GM23338 (cell line): Measurements from ENCODE around the gene UTS2R. TPM values are rescaled to one million over a fixed set of nuclear protein-coding genes. Genes with fewer than 3 reads are reported as not detected.

Experiments
- CREB1 ChIP-seq: fragments of 250-450 bp; sonication (Bioruptor Pico); IDR thresholded peaks from 2 replicates; pipeline ENCODE4 v1.5.0; 2020; ENCODE audit warnings: low read depth, mild to moderate bottlenecking, moderate library complexity
- EZH2 ChIP-seq: fragments of 200-600 bp; sonication (generic); IDR thresholded peaks from one replicate; pipeline ENCODE4 v1.8.0; 2017; ENCODE audit warnings: antibody characterized with exemption, mild to moderate bottlenecking, low read depth; ENCODE audit not compliant: unreplicated experiment
- EZH2phosphoT487 ChIP-seq: fragments of 200-600 bp; sonication (generic); IDR thresholded peaks from one replicate; pipeline ENCODE4 v1.8.1; 2018; ENCODE audit warnings: antibody characterized with exemption; ENCODE audit not compliant: unreplicated experiment
- JUNB ChIP-seq: IDR thresholded peaks from one replicate; pipeline ENCODE4 v1.6.1; 2016; ENCODE audit warnings: antibody characterized with exemption; ENCODE audit not compliant: unreplicated experiment
- NANOG ChIP-seq: IDR thresholded peaks from 2 replicates; pipeline ENCODE4 v1.6.1; 2016; ENCODE audit warnings: antibody characterized with exemption, borderline replicate concordance
- STAT1 ChIP-seq: IDR thresholded peaks from one replicate; pipeline ENCODE4 v1.6.1; 2016; ENCODE audit warnings: antibody characterized with exemption; ENCODE audit not compliant: unreplicated experiment
- ZNF114 ChIP-seq: fragments of 250-450 bp; sonication (Bioruptor Pico); IDR thresholded peaks from 2 replicates; pipeline ENCODE4 v1.5.0; 2020; ENCODE audit warnings: mild to moderate bottlenecking, moderate library complexity
- ZNF331 ChIP-seq: fragments of 250-450 bp; sonication (Bioruptor Pico); IDR thresholded peaks from 2 replicates; pipeline ENCODE4 v1.5.0; 2020; ENCODE audit warnings: low read depth, mild to moderate bottlenecking, moderate library complexity
- polyA plus RNA-seq: library from polyadenylated mRNA; unstranded; fragments of >200 nt; fragmentation: Nextera tagmentation; extraction: Ambion mirVana; gene quantifications from 2 replicates; pipeline ENCODE4 v1.2.1, GENCODE V29; 2016
- total RNA-seq: library from RNA; depleted of rRNA; stranded (reverse); fragments of >200 nt; shearing (Covaris generic); gene quantifications from 2 replicates; pipeline ENCODE4 v1.2.3, GENCODE V29; 2014
- TF ChIP-seq, protein P1 (sequence below): fragments of 250-450 bp; sonication (Bioruptor Pico); IDR thresholded peaks from 2 replicates; pipeline ENCODE4 v1.5.0; 2020; ENCODE audit warnings: mild to moderate bottlenecking, moderate library complexity
- TF ChIP-seq, protein P2 (sequence below), 2 experiments: fragments of 200-600 bp in 1 of 2; sonication (generic) in 1 of 2; conservative IDR thresholded peaks; 2 replicates each; pipeline versions ENCODE4 v1.5.1 to v1.6.1; 2016 to 2017; ENCODE audit warnings: antibody characterized with exemption in 2 of 2, low read depth in 2 of 2, mild to moderate bottlenecking in 2 of 2, moderate library complexity in 1 of 2
- TF ChIP-seq, protein P3 (sequence below): IDR thresholded peaks from one replicate; pipeline ENCODE4 v1.6.1; 2018; ENCODE audit warnings: antibody characterized with exemption; ENCODE audit not compliant: unreplicated experiment

Gene UTS2R
- total and polyA plus RNA-seq, 2 experiments from 2014 or later: 0.49 TPM; not detected in 1

DNA sequence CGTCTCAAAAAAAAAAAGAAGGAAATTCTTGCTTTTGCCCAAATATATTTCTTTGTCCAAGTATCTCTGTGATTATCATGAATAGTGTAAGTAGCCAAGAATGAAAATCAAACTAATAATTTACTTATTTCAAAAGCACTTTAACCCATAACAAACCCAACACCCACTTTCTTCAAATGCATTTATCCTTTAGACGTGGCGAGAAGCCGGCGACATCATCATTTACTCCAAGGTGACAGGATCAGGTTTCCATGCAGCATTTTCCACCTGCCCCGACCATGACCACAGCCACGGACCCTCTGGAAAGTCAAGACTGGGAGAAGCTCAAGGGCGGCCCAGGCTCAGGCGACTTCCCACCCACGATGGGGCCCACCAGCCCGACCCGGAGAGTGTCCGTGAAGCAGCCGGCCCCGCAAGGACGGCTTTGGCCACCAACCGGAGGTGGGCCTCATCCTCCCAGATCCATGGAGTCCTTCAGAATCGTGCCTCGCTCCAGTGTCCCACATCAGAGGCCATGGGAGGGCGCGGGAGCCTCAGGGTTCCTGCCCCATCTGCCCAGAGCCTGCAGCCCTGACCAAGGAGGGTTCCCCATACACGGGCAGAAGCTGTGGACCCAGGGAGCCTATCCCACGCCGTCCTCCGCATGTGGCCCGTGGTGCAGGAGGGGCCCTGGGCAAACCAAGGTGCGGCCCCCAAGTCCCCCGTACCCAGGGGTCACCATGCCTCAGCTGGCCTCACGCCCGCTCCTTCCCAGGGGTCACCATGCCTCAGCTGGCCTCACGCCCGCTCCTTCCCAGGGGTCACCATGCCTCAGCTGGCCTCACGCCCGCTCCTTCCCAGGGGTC, 18.7 kb downstream of the UTS2R start (continued):
- TF ChIP-seq, protein P1, sequence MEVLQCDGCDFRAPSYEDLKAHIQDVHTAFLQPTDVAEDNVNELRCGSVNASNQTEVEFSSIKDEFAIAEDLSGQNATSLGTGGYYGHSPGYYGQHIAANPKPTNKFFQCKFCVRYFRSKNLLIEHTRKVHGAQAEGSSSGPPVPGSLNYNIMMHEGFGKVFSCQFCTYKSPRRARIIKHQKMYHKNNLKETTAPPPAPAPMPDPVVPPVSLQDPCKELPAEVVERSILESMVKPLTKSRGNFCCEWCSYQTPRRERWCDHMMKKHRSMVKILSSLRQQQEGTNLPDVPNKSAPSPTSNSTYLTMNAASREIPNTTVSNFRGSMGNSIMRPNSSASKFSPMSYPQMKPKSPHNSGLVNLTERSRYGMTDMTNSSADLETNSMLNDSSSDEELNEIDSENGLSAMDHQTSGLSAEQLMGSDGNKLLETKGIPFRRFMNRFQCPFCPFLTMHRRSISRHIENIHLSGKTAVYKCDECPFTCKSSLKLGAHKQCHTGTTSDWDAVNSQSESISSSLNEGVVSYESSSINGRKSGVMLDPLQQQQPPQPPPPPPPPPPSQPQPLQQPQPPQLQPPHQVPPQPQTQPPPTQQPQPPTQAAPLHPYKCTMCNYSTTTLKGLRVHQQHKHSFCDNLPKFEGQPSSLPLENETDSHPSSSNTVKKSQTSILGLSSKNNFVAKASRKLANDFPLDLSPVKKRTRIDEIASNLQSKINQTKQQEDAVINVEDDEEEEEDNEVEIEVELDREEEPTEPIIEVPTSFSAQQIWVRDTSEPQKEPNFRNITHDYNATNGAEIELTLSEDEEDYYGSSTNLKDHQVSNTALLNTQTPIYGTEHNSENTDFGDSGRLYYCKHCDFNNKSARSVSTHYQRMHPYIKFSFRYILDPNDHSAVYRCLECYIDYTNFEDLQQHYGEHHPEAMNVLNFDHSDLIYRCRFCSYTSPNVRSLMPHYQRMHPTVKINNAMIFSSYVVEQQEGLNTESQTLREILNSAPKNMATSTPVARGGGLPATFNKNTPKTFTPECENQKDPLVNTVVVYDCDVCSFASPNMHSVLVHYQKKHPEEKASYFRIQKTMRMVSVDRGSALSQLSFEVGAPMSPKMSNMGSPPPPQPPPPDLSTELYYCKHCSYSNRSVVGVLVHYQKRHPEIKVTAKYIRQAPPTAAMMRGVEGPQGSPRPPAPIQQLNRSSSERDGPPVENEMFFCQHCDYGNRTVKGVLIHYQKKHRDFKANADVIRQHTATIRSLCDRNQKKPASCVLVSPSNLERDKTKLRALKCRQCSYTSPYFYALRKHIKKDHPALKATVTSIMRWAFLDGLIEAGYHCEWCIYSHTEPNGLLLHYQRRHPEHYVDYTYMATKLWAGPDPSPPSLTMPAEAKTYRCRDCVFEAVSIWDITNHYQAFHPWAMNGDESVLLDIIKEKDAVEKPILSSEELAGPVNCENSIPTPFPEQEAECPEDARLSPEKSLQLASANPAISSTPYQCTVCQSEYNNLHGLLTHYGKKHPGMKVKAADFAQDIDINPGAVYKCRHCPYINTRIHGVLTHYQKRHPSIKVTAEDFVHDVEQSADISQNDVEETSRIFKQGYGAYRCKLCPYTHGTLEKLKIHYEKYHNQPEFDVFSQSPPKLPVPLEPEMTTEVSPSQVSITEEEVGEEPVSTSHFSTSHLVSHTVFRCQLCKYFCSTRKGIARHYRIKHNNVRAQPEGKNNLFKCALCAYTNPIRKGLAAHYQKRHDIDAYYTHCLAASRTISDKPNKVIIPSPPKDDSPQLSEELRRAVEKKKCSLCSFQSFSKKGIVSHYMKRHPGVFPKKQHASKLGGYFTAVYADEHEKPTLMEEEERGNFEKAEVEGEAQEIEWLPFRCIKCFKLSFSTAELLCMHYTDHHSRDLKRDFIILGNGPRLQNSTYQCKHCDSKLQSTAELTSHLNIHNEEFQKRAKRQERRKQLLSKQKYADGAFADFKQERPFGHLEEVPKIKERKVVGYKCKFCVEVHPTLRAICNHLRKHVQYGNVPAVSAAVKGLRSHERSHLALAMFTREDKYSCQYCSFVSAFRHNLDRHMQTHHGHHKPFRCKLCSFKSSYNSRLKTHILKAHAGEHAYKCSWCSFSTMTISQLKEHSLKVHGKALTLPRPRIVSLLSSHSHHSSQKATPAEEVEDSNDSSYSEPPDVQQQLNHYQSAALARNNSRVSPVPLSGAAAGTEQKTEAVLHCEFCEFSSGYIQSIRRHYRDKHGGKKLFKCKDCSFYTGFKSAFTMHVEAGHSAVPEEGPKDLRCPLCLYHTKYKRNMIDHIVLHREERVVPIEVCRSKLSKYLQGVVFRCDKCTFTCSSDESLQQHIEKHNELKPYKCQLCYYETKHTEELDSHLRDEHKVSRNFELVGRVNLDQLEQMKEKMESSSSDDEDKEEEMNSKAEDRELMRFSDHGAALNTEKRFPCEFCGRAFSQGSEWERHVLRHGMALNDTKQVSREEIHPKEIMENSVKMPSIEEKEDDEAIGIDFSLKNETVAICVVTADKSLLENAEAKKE (CRISPR knock-in tag): no peak
- TF ChIP-seq, protein P2, sequence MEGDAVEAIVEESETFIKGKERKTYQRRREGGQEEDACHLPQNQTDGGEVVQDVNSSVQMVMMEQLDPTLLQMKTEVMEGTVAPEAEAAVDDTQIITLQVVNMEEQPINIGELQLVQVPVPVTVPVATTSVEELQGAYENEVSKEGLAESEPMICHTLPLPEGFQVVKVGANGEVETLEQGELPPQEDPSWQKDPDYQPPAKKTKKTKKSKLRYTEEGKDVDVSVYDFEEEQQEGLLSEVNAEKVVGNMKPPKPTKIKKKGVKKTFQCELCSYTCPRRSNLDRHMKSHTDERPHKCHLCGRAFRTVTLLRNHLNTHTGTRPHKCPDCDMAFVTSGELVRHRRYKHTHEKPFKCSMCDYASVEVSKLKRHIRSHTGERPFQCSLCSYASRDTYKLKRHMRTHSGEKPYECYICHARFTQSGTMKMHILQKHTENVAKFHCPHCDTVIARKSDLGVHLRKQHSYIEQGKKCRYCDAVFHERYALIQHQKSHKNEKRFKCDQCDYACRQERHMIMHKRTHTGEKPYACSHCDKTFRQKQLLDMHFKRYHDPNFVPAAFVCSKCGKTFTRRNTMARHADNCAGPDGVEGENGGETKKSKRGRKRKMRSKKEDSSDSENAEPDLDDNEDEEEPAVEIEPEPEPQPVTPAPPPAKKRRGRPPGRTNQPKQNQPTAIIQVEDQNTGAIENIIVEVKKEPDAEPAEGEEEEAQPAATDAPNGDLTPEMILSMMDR (conservative IDR thresholded peaks at IDR 0.05; ENCODE audit: low read depth in 2 of 2): no peak
- TF ChIP-seq ZNF114 (CRISPR knock-in tag): no peak
- TF ChIP-seq EZH2phosphoT487: no peak
- TF ChIP-seq EZH2: no peak
- TF ChIP-seq STAT1: no peak
- no peak for TF ChIP-seq JUNB
- TF ChIP-seq, protein P3, sequence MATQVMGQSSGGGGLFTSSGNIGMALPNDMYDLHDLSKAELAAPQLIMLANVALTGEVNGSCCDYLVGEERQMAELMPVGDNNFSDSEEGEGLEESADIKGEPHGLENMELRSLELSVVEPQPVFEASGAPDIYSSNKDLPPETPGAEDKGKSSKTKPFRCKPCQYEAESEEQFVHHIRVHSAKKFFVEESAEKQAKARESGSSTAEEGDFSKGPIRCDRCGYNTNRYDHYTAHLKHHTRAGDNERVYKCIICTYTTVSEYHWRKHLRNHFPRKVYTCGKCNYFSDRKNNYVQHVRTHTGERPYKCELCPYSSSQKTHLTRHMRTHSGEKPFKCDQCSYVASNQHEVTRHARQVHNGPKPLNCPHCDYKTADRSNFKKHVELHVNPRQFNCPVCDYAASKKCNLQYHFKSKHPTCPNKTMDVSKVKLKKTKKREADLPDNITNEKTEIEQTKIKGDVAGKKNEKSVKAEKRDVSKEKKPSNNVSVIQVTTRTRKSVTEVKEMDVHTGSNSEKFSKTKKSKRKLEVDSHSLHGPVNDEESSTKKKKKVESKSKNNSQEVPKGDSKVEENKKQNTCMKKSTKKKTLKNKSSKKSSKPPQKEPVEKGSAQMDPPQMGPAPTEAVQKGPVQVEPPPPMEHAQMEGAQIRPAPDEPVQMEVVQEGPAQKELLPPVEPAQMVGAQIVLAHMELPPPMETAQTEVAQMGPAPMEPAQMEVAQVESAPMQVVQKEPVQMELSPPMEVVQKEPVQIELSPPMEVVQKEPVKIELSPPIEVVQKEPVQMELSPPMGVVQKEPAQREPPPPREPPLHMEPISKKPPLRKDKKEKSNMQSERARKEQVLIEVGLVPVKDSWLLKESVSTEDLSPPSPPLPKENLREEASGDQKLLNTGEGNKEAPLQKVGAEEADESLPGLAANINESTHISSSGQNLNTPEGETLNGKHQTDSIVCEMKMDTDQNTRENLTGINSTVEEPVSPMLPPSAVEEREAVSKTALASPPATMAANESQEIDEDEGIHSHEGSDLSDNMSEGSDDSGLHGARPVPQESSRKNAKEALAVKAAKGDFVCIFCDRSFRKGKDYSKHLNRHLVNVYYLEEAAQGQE: no peak
- no peak for TF ChIP-seq NANOG
- no peak for TF ChIP-seq CREB1 (CRISPR knock-in tag)
- no peak for TF ChIP-seq ZNF331
